ENCODE data around the gene TM9SF2. TPM values are rescaled to one million over a fixed set of nuclear protein-coding genes. Genes with fewer than 3 reads are reported as not detected.

The TM9SF2 gene
- total and polyA plus RNA-seq, 2 of the 4 experiments (the other 2 are of a cell fraction) = 46.1 to 85.5 TPM

DNA sequence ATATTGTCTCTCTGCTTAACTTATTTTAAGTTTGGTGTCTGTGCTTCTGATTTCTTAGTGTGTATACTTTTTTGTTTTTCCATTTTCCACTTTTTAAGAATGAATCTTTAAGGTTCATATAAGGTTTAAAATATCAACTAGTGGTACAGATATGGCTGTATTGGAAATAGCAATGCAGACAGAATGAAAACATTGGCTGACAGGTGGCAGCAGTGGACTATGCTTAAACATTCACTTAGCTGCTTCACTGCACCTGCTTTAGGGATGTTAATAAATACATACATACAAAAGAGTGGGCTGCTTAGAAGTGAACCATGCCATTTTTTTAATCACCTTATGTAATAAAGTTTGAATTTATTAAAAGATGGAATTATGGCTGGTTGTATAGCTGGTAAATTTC lies 27.3 kb downstream of the TM9SF2 start:
- Histone ChIP-seq H4K8ac (ENCODE audit: low read depth in 2 of 2, low read length in 2 of 2) (no peak overlapping the region), H3K36me3 (ENCODE audit: control insufficient read depth, insufficient read depth, low read length) (peaks cover 10% of the 10 kb centered on the region), H2AFZ (replicated peaks; ENCODE audit: low read length, poor library complexity) (no peak overlapping the region), H3K4me2 (ENCODE audit: low read depth, low read length) (no peak overlapping the region), H2AK9ac (replicated peaks; ENCODE audit: low read depth, low read length, poor library complexity) (no peak overlapping the region), H3K4me1 (ENCODE audit: control insufficient read depth, insufficient read depth, low read length) (no peaks in the 10 kb centered on the region), H3K27ac (ENCODE audit: insufficient read depth, low read length) (no peak overlapping the region), H3K9me1 (ENCODE audit: insufficient read depth, low read length) (peaks cover 12% of the 10 kb centered on the region; the same call in 1 of the 2 replicates), H2AK5ac (ENCODE audit: low read depth, low read length) (no peak overlapping the region), H3K4ac (ENCODE audit: low read depth, low read length) (no peak overlapping the region), H4K20me1 (ENCODE audit: insufficient read depth, low read length) (peaks cover 10% of the 10 kb centered on the region; the same call in 1 of the 2 replicates), H3K56ac (ENCODE audit: extremely low read depth, insufficient read depth, low read length) (no peak overlapping the region), H3K4me3 (ENCODE audit: insufficient read depth, low read depth, low read length) (no peak overlapping the region), H3K9ac (ENCODE audit: low read depth, low read length) (no peak overlapping the region), H3K79me1 (ENCODE audit: low read depth in 1 of 2, low read length in 2 of 2) (peaks cover 18 to 32% of the 10 kb centered on the region in 2 experiments), H2BK15ac (ENCODE audit: low read depth, low read length) (no peak overlapping the region), H3K14ac (replicated peaks; ENCODE audit: low read depth, low read length) (no peak overlapping the region), H3K18ac (ENCODE audit: low read depth, low read length) (no peak overlapping the region), H3K9me3 (ENCODE audit: control insufficient read depth, insufficient read depth, low read length) (no peaks in the 10 kb centered on the region), H3K27me3 (ENCODE audit: control insufficient read depth, insufficient read depth, low read length) (no peaks in the 10 kb centered on the region), H3K23ac (ENCODE audit: low read depth, low read length) (no peak overlapping the region), H2BK5ac (ENCODE audit: low read depth, low read length, poor library complexity, severe bottlenecking) (no peak overlapping the region), H4K91ac (ENCODE audit: insufficient read depth, low read depth, low read length) (no peak overlapping the region), H4K5ac (ENCODE audit: low read depth, low read length) (no peak overlapping the region), H2BK120ac (ENCODE audit: low read depth, low read length) (no peak overlapping the region), H2BK20ac (ENCODE audit: low read depth, low read length) (no peak overlapping the region)
- intact Hi-C loops (cut with micrococcal nuclease) (no loop called here), in situ Hi-C loops (cut with MboI; ENCODE audit: low sequenced_read_pairs) (no loop called here), dilution Hi-C loops (cut with HindIII; ENCODE audit: low sequenced_read_pairs, unreplicated experiment) (no loop called here)
- ATAC-seq (ENCODE audit: low read depth) (no peak), DNase-seq (no peak)
- no TSS peak for BruUV-seq (replicated peaks)
- no peak for TF ChIP-seq RAD21 (IDR thresholded peaks at IDR 0.05; ENCODE audit: low read length)
- POLR2A ChIA-PET (ENCODE audit: unreplicated experiment) = no interaction called here
- CTCF ChIA-PET = interaction anchor here (0.8 kb wide), 1 partner anchor 15 kb away, joined by 3 read pairs; no protein-coding TSS in a partner anchor
